ENCODE data around the gene SINHCAF. TPM values are rescaled to one million over a fixed set of nuclear protein-coding genes. Genes with fewer than 3 reads are reported as not detected.
"Not testable (repeated sequence)": the region's sequence is repeated elsewhere in the genome, so short reads cannot be mapped to it uniquely, and the experiment has no call there.

The SINHCAF gene
- total RNA-seq, 4 donors from 2014 or later, result 47.8 to 86.1 (median 66.3) TPM

GRCh38 chr12:31259136-31259886, 66.6 kb downstream of the SINHCAF start:
- Histone ChIP-seq H3K4me1 (no peaks in the 10 kb centered on the region), H3K27ac (no peak overlapping the region), H3K27me3 (no peaks in the 10 kb centered on the region), H3K4me3 (no peak overlapping the region), H3K36me3 (no peaks in the 10 kb centered on the region), H3K9me3 (no peaks in the 10 kb centered on the region)
- no peak for DNase-seq (ENCODE audit: low spot score in 2 of 2)
- WGBS, result 74% methylated on average over 8 of the region's 8 CpGs
- TF ChIP-seq EP300 (IDR thresholded peaks at IDR 0.05), result no peak
- TF ChIP-seq POLR2AphosphoS5 (IDR thresholded peaks at IDR 0.05), result no peak
- TF ChIP-seq CTCF (IDR thresholded peaks at IDR 0.05), result no peak
- no peak for TF ChIP-seq POLR2A (IDR thresholded peaks at IDR 0.05)

GRCh38 chr12:31257784-31258183, 68.2 kb downstream of the SINHCAF start:
- Histone ChIP-seq H3K27me3 (no peaks in the 10 kb centered on the region), H3K9me3 (no peaks in the 10 kb centered on the region), H3K4me3 (no peak overlapping the region), H3K4me1 (no peaks in the 10 kb centered on the region), H3K36me3 (no peaks in the 10 kb centered on the region), H3K27ac (no peak overlapping the region)
- TF ChIP-seq POLR2A (IDR thresholded peaks at IDR 0.05) (no peak), CTCF (IDR thresholded peaks at IDR 0.05) (no peak), POLR2AphosphoS5 (IDR thresholded peaks at IDR 0.05) (no peak), EP300 (IDR thresholded peaks at IDR 0.05) (no peak)
- WGBS, result 75% methylated on average over 6 of the region's 6 CpGs
- no peak for DNase-seq (ENCODE audit: low spot score in 2 of 2)

- not testable (repeated sequence) for H3K4me1 ChIP-seq; H3K36me3 ChIP-seq; DNase-seq (ENCODE audit: low spot score in 2 of 2); H3K27me3 ChIP-seq; H3K27ac ChIP-seq; H3K9me3 ChIP-seq
- peak overlapping the region; percentile 25 for H3K4me3 ChIP-seq
- WGBS, result 78% methylated on average over 29 of the region's 34 CpGs
These were observed 74.0 kb downstream of the SINHCAF start for GRCh38 chr12:31251707-31252611.

GRCh38 chr12:31250179-31250578, 75.8 kb downstream of the SINHCAF start:
- no peak for TF ChIP-seq POLR2A (IDR thresholded peaks at IDR 0.05)
- TF ChIP-seq EP300 (IDR thresholded peaks at IDR 0.05), result no peak
- TF ChIP-seq POLR2AphosphoS5 (IDR thresholded peaks at IDR 0.05), result no peak
- no peak for TF ChIP-seq CTCF (IDR thresholded peaks at IDR 0.05)
- 82% methylated on average over 3 of the region's 6 CpGs for WGBS
- Histone ChIP-seq H3K4me1 (no peaks in the 10 kb centered on the region), H3K9me3 (no peaks in the 10 kb centered on the region), H3K36me3 (no peaks in the 10 kb centered on the region), H3K27me3 (no peaks in the 10 kb centered on the region), H3K27ac (no peak overlapping the region), H3K4me3 (no peak overlapping the region)
- DNase-seq (ENCODE audit: low spot score in 2 of 2), result no peak

GRCh38 chr12:31249356-31249755, 76.6 kb downstream of the SINHCAF start:
- H3K9me3 ChIP-seq, result no peaks in the 10 kb centered on the region
- no peak for TF ChIP-seq POLR2A (IDR thresholded peaks at IDR 0.05)
- TF ChIP-seq EP300 (IDR thresholded peaks at IDR 0.05), result no peak
- no peak for TF ChIP-seq POLR2AphosphoS5 (IDR thresholded peaks at IDR 0.05)
- TF ChIP-seq CTCF (IDR thresholded peaks at IDR 0.05), result no peak
- WGBS, result 54% methylated on average over 3 of the region's 3 CpGs
- H3K4me3 ChIP-seq, result no peak overlapping the region
- DNase-seq (ENCODE audit: low spot score in 2 of 2), result no peak
- no peaks in the 10 kb centered on the region for H3K36me3 ChIP-seq
- no peaks in the 10 kb centered on the region for H3K4me1 ChIP-seq
- H3K27me3 ChIP-seq, result no peaks in the 10 kb centered on the region
- H3K27ac ChIP-seq, result no peak overlapping the region
